H9 (cell line): ENCODE results near the gene SSTR1. TPM values are rescaled to one million over a fixed set of nuclear protein-coding genes. Genes with fewer than 3 reads are reported as not detected.

Experiments used
- DNase-seq: peaks from one replicate; pipeline ENCODE4 v3.0.0-alpha.2; 2017
- H2AFZ ChIP-seq: one replicate; pipeline ENCODE4 v1.6.1; 2013; ENCODE audit warnings: mild to moderate bottlenecking, low read length, control low read depth, moderate library complexity
- H2AK5ac ChIP-seq: 2 replicates; pipeline ENCODE4 v1.6.1; 2013; ENCODE audit warnings: low read length, control low read depth, mixed read lengths; ENCODE audit not compliant: insufficient read length
- H2BK120ac ChIP-seq: one replicate; pipeline ENCODE4 v1.6.1; 2013; ENCODE audit warnings: low read depth, mild to moderate bottlenecking, low read length, control low read depth, inconsistent platforms; ENCODE audit not compliant: poor library complexity, severe bottlenecking
- H2BK12ac ChIP-seq: 2 replicates; pipeline ENCODE4 v1.6.1; 2013; ENCODE audit warnings: low read length, control low read depth, mixed read lengths, low read depth; ENCODE audit not compliant: insufficient read length
- H2BK15ac ChIP-seq: 2 replicates; pipeline ENCODE4 v1.6.1; 2013; ENCODE audit warnings: low read depth, low read length, control low read depth
- H2BK20ac ChIP-seq: one replicate; pipeline ENCODE4 v1.6.1; 2013; ENCODE audit warnings: low read depth, mild to moderate bottlenecking, low read length, control low read depth, inconsistent platforms; ENCODE audit not compliant: poor library complexity, severe bottlenecking
- H2BK5ac ChIP-seq: 2 replicates; pipeline ENCODE4 v1.6.1; 2013; ENCODE audit warnings: low read length, control low read depth, mixed read lengths; ENCODE audit not compliant: insufficient read length
- H3K14ac ChIP-seq: 2 replicates; pipeline ENCODE4 v1.6.1; 2013; ENCODE audit warnings: low read length, control low read depth; ENCODE audit not compliant: insufficient read depth
- H3K18ac ChIP-seq: 2 replicates; pipeline ENCODE4 v1.6.1; 2013; ENCODE audit warnings: low read depth, mild to moderate bottlenecking, mixed read lengths, low read length, control low read depth; ENCODE audit not compliant: insufficient read length
- H3K23ac ChIP-seq: 2 replicates; pipeline ENCODE4 v1.6.1; 2013; ENCODE audit warnings: low read length, control low read depth, mixed read lengths, low read depth; ENCODE audit not compliant: insufficient read length
- H3K23me2 ChIP-seq: 2 replicates; pipeline ENCODE4 v1.6.1; 2013; ENCODE audit warnings: low read depth, mild to moderate bottlenecking, mixed read lengths, low read length, control low read depth; ENCODE audit not compliant: insufficient read length, poor library complexity, severe bottlenecking
- H3K27ac ChIP-seq: 2 replicates; pipeline ENCODE4 v1.5.1; 2013; ENCODE audit warnings: low read length, control low read depth, mixed read lengths, low read depth; ENCODE audit not compliant: insufficient read length
- H3K27me3 ChIP-seq: 2 replicates; pipeline ENCODE4 v1.6.1; 2013; ENCODE audit warnings: low read length, control low read depth, inconsistent platforms; ENCODE audit not compliant: insufficient read depth
- H3K4ac ChIP-seq: 2 replicates; pipeline ENCODE4 v1.6.1; 2013; ENCODE audit warnings: low read depth, mild to moderate bottlenecking, control low read depth, inconsistent platforms, low read length, moderate library complexity
- H3K4me1 ChIP-seq: 2 replicates; pipeline ENCODE4 v1.6.1; 2013; ENCODE audit warnings: low read length, control low read depth, inconsistent platforms; ENCODE audit not compliant: insufficient read depth
- H3K4me2 ChIP-seq: 2 replicates; pipeline ENCODE4 v1.6.1; 2013; ENCODE audit warnings: low read length, control low read depth, mixed read lengths; ENCODE audit not compliant: insufficient read length, insufficient read depth
- H3K56ac ChIP-seq: 2 replicates; pipeline ENCODE4 v1.6.1; 2013; ENCODE audit warnings: low read depth, mild to moderate bottlenecking, mixed read lengths, low read length, control low read depth; ENCODE audit not compliant: insufficient read length
- H3K79me1 ChIP-seq: 2 replicates; pipeline ENCODE4 v1.6.1; 2013; ENCODE audit warnings: low read depth, mild to moderate bottlenecking, moderate library complexity, low read length, control low read depth, inconsistent platforms; ENCODE audit not compliant: insufficient read depth, poor library complexity, severe bottlenecking
- H3K79me2 ChIP-seq: 2 replicates; pipeline ENCODE4 v1.6.1; 2013; ENCODE audit warnings: low read length, control low read depth, inconsistent platforms; ENCODE audit not compliant: insufficient read depth
- H3K9ac ChIP-seq: 2 replicates; pipeline ENCODE4 v1.6.1; 2013; ENCODE audit warnings: low read length, control low read depth, mixed read lengths; ENCODE audit not compliant: insufficient read length; ENCODE audit errors: extremely low read depth
- H3K9me3 ChIP-seq: one replicate; pipeline ENCODE4 v1.6.1; 2013; ENCODE audit warnings: low read depth, low read length, inconsistent platforms; ENCODE audit not compliant: control insufficient read depth
- H3T11ph ChIP-seq: one replicate; pipeline ENCODE4 v1.6.1; 2013; ENCODE audit warnings: mild to moderate bottlenecking, low read length, control low read depth, inconsistent platforms
- H4K20me1 ChIP-seq: one replicate; pipeline ENCODE4 v1.6.1; 2013; ENCODE audit not compliant: control insufficient read depth, insufficient read length, insufficient read depth
- H4K5ac ChIP-seq: 2 replicates; pipeline ENCODE4 v1.6.1; 2013; ENCODE audit warnings: low read depth, mild to moderate bottlenecking, mixed read lengths, low read length, control low read depth; ENCODE audit not compliant: insufficient read length
- H4K8ac ChIP-seq: replicated peaks from 2 replicates; pipeline ENCODE4 v1.6.1; 2013; ENCODE audit warnings: low read length, control low read depth, mixed read lengths, low read depth; ENCODE audit not compliant: insufficient read length
- H4K91ac ChIP-seq: 2 replicates; pipeline ENCODE4 v1.6.1; 2013; ENCODE audit warnings: low read depth, mild to moderate bottlenecking, moderate library complexity, mixed read lengths, low read length, control low read depth; ENCODE audit not compliant: insufficient read length
- H3K27ac Mint-ChIP-seq, 3 experiments: 2 replicates in 2 of 3; 3 replicates in 1 of 3; pipeline ENCODE4 v1.8.0; 2020 to 2021; ENCODE audit warnings: mixed read lengths in 3 of 3, mild to moderate bottlenecking in 1 of 3, moderate library complexity in 1 of 3
- H3K27me3 Mint-ChIP-seq: 2 replicates; pipeline ENCODE4 v1.8.0; 2021; ENCODE audit warnings: low read depth, mild to moderate bottlenecking, moderate library complexity, mixed read lengths
- H3K36me3 Mint-ChIP-seq, 3 experiments: 2 replicates in 2 of 3; 3 replicates in 1 of 3; pipeline ENCODE4 v1.8.0; 2020 to 2021; ENCODE audit warnings: low read depth in 3 of 3, mixed read lengths in 3 of 3; ENCODE audit not compliant: insufficient read depth in 1 of 3
- H3K4me1 Mint-ChIP-seq, 2 experiments: 2 replicates each; pipeline ENCODE4 v1.8.0; 2020; ENCODE audit warnings: mixed read lengths in 2 of 2
- H3K4me3 Mint-ChIP-seq, 2 experiments: 2 replicates in 1 of 2; 3 replicates in 1 of 2; pipeline ENCODE4 v1.8.0; 2020 to 2021; ENCODE audit warnings: mild to moderate bottlenecking in 2 of 2, mixed read lengths in 2 of 2, moderate library complexity in 1 of 2
- H3K9me3 Mint-ChIP-seq, 2 experiments: 2 replicates in 1 of 2; 3 replicates in 1 of 2; pipeline ENCODE4 v1.8.0; 2020; ENCODE audit warnings: mild to moderate bottlenecking in 2 of 2, mixed read lengths in 2 of 2, moderate library complexity in 1 of 2
- CTCF ChIP-seq: fragments of 200-600 bp; sonication (generic); conservative IDR thresholded peaks from 3 replicates; pipeline ENCODE4 v1.8.0; 2021; ENCODE audit warnings: antibody characterized with exemption, mild to moderate bottlenecking
- WGBS: extraction: QIAGEN DNeasy Blood & Tissue Kit; methylation state at CpG from one replicate; pipeline ENCODE4 v1.1.7; 2013; ENCODE audit warnings: missing lambda C conversion rate, low lambda C conversion rate, mixed read lengths; ENCODE audit not compliant: insufficient read length; ENCODE audit errors: extremely low coverage; 5-methylcytosine and 5-hydroxymethylcytosine counted together
- total RNA-seq: library from RNA; stranded (reverse); gene quantifications from 2 replicates; pipeline ENCODE4 v1.2.1, GENCODE V29; 2021

SSTR1 gene
- total RNA-seq, 1 experiment from 2014 or later = 0.98 TPM

DNA sequence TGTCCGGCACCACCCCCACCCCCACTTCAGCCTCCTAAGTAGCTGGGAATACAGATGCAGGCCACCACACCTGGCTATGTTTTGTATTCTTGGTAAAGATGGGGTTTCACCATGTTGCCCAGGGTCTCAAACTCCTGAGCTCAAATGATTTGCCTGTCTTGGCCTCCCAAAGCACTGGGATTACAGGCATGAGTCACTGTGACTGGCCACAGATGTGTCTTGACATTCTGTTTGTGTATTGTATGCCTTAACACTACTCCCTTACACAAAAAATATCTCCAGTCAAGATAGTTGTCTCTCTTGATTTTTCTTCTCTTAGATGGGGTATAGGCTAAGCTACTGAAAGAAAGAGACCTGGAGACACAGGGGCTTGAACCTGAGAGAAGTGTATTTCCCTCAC lies 30.6 kb downstream of the SSTR1 start:
- Mint-ChIP-seq H3K4me3 (no peak overlapping the region), H3K9me3 (no peaks in the 10 kb centered on the region), H3K36me3 (no peaks in the 10 kb centered on the region), H3K4me1 (no peaks in the 10 kb centered on the region), H3K27me3 (peaks cover 65% of the 10 kb centered on the region), H3K27ac (no peak overlapping the region)
- Histone ChIP-seq H2BK12ac (no peak overlapping the region), H3K9ac (no peak overlapping the region), H3K14ac (no peak overlapping the region), H2BK20ac (no peak overlapping the region), H3K4me1 (no peaks in the 10 kb centered on the region), H3T11ph (no peak overlapping the region), H3K23me2 (no peaks in the 10 kb centered on the region), H2AK5ac (no peak overlapping the region), H3K79me1 (no peaks in the 10 kb centered on the region), H3K79me2 (no peaks in the 10 kb centered on the region), H2BK120ac (no peak overlapping the region), H3K4me2 (no peak overlapping the region), H4K5ac (no peak overlapping the region), H3K27me3 (no peaks in the 10 kb centered on the region; the same call in 1 of the 2 replicates), H4K20me1 (no peaks in the 10 kb centered on the region), H3K56ac (no peak overlapping the region), H3K18ac (no peak overlapping the region), H2BK15ac (no peak overlapping the region), H2AFZ (no peak overlapping the region), H3K4ac (no peak overlapping the region), H3K23ac (no peak overlapping the region), H3K27ac (no peak overlapping the region), H2BK5ac (no peak overlapping the region), H4K8ac (no peak overlapping the region), H3K9me3 (no peaks in the 10 kb centered on the region), H4K91ac (no peak overlapping the region)
- DNase-seq = no peak
- no CpG with 5 or more reads among the region's 1 CpG for whole genome bisulfite sequencing
- no peak for TF ChIP-seq CTCF
